Activated CD4-positive, alpha-beta T cell treated with anti-CD3 and anti-CD28 coated beads for 4 hours (primary cell): ENCODE data around the gene SFTPA1.
"Not testable (repeated sequence)": the region's sequence is repeated elsewhere in the genome, so short reads cannot be mapped to it uniquely, and the experiment has no call there.

ENCODE experiments used
- DNase-seq, 2 donors: peaks; one replicate each; pipeline ENCODE4 v3.0.0-alpha.2; 2020

The SFTPA1 gene

DNA sequence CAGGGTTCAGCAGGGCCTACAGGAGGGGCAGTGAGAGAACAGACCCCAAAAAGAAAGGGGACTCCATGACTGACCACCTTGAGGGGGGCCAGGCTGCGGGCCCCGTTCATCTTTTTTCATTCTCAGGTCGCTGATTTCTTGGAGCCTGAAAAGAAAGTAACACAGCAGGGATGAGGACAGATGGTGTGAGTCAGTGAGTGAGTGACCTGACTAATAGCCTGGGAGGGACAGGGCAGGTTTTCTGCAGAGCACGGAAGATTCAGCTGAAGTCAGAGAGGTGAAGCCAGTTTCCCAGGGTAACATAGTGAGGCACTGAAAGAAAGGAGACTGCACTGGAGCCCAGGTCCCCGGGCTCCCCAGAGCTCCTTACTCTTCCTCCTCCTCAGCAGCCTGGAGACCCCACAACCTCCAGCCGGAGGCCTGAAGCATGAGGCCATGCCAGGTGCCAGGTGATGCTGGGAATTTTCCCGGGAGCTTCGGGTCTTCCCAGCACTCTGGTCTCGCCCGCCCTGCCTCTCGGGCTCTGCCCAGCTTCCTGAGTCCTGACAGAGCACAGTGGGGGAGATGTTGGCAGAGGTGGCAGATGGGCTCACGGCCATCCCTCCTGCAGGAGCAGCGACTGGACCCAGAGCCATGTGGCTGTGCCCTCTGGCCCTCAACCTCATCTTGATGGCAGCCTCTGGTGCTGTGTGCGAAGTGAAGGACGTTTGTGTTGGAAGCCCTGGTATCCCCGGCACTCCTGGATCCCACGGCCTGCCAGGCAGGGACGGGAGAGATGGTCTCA is 646 bp downstream of the SFTPA1 start:
- not testable (repeated sequence) for DNase-seq

DNA sequence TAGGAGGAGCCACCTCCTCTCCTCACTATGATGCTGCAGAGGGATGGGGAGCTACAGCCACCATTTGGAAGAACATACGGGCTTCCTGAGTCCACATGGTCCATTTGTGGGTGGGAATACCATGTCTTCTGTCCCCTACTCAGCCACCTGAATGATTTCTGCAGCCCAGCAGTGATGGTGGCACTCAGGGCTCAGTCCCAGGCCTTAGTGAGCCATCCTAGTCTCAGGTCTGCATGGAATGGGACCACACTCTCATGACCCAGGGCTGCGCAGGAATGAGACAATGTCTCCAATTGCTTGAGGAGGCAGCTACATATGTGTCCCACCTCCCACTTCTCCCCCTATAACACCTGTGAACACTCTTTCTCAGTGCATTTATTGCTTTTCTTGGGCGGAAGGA is 4.8 kb downstream of the SFTPA1 start:
- no peak for DNase-seq

DNA sequence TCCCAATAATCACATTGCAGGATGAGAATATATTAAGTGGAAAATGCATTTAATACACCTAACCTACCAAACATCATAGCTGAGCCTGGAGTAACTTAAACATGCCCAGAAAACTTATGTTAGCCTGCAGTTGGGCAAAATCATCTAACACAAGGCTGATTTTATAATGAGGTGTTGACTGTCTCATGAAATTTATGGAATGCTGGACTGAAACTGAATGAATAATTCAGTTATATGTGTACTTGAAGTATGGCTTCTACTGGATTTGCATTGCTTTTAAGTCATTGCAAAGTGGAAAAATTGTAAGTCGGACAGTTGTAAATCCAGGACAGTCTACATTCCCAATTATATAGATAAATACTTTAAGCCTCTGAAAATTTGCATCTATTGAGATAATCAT is 5.4 kb downstream of the SFTPA1 start:
- DNase-seq = no peak

DNA sequence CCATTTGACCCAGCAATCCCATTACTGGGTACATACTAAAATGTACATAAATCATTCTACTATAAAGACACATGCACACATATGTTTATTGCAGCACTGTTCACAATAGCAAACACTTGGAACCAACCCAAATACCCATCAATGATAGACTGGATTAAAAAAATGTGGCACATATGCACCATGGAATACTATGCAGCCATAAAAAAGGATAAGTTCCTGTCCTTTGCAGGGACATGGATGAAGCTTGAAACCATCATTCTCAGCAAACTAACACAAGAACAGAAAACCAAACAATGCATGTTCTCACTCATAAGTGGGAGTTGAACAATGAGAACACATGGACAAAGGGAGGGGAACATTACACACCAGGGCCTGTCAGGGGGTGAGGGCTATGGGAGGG is 12.9 kb downstream of the SFTPA1 start:
- not testable (repeated sequence) for DNase-seq

DNA sequence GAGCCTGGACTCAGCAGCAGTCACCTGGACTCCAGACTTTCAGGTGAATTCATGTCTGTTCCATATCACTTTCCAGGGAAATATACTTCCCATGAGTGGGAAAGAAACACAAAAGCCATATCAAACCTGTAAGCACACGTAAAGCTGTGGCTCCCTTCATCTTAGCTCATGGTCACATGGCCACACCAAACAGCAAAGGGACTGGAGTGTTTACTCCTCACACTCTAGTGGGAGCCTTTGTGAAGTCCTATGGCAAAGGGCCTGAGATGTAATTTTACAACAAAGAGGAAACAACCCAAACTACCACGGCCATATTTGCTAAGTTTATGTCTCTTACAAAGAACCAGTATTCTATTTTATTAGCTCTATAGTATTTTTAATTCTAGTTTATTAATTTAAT is 16.3 kb downstream of the SFTPA1 start:
- DNase-seq = no peak

DNA sequence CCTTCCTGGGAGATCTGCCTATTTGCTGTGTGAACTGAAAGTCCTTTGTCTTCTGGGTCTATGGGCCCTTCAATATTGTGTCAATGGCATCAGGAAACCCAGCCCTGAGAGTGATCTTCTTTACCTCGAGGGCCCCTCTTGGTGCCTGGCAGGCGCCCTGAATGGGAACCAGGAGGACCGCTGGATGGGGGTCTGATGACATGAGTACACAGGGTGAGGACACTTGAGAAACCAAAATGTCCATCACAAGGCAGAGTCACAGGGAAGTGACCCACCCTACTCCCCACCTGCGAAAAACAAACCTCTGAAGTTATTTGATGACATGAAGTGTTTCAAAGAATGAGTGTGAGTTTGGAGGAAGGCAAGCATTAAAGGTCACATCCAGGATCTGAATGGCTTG is 17.3 kb downstream of the SFTPA1 start:
- no peak for DNase-seq

DNA sequence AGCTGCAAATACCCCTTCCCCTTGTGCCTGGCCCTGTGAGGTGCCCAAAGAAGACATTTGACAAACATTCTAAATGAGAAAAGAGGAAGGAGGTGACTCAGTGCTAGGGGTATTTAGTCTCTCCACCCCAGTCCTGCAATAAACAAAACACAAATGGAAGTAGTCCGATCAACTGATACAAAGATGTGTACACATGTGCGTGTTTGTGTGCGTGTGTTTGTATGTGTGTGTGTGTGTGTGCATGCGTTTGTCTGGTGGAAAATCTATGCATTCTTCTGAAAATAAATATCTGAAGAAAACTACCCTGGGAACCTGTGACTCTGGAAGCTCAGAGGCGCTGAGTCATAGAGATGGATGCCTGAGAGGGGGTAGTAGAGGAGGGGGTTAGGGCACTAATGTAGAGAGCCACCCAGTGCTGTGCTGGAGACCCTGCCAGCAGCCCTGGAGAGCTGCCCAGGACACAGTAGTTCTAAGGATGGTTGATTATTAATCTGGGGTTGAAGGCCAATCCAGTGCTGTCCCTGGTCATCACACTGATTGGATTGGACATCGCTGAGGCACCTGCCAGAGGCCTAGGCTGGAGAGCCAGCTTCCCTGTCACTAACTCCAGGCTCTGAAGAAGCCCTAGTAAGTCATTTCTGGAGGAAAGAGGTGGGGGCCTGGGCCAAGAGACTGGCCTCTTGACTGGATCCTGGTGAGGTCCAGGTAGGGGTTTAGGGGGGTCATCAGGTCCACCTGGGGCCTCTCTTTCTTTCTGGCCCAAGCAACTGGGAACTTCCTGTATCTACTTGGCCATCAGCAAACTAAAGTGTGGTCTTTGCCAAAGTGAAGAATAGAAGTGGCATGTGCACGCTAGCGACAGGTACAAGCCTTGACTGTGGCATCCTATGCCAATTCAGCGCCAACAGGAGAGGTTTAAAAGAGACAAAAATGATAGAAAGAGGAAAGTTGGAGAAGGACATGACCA is 18.5 kb downstream of the SFTPA1 start:
- DNase-seq = no peak

DNA sequence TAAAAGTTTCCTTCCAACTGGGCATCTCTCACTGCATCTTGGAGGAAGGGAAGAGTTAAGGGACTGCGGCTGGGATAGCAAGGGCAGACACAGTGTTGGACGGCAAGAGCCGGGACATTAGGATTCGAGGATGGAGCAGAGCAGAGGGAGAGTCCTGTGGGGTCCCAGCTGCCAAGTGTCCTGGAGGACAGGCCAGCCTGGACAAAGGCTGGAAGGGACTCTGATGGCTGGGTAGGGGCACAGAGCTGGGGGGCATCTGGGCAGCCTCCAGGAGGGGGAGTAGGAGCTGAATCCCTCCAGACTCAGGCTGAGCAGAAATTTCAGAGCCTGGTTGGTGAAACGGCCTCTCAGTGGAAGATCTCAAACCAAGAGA is 19.2 kb downstream of the SFTPA1 start:
- no peak for DNase-seq

DNA sequence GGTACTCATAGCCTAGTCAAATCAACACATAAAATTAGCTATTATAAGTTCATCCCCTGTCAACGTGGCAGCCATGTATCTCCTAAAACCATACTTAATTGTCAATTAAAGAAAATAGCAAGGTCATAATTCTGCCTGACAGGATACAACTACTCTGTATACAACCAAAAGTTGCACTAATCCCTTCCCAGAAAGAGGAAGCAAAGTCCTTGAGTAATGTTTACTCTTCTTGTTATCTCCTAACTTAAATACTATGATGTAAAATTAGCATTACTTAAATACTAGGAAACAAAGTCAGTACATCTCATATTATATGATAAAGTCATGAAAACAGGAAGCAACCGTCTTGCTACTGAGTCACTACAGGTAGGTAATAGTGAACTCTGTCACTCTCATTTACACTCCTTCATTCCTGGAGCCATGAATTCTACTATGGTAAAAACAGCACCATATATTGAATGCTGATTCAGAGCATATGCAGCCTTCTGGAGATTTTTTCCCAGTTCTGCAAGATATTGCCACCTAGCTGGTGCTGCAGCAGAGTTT is 26.0 kb downstream of the SFTPA1 start:
- DNase-seq = not testable (repeated sequence)

DNA sequence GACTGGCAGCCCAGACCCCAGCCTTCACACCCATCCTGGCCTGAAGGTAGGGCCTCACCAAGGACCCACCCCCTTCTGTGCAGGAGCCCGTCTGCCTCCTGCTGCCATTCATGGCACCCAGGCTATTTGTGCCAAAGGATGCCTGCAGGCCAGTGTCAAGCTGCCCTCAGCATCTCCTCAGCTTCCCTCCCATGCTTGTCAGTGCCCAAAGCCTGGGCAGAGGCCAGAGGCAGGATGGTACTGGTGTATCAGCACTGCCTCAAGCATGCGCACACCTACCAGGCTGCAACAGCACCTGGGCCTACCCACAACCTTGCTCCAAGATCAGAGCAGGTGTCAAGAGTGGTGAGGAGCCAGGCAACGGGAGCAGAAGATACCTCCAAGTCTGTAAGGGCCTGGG is 27.6 kb downstream of the SFTPA1 start:
- no peak for DNase-seq

DNA sequence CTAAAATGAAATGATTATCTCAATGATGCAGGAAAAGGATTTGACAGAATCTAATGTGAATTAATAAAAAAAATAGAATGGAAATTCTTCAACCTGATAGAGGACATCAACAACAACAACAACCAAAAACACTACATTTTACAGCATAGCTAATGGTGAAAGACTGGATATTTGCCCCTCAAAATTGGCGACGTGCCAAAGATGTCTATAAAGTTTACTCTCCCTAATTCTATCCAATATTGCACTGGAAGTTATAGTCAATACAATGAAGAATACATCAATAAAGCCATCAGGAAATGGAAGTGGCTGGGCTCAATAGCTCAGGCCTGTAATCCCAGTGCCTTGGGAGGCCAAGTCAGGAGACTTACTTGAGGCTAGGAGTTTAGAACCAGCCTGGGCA is 42.0 kb downstream of the SFTPA1 start:
- not testable (repeated sequence) for DNase-seq

DNA sequence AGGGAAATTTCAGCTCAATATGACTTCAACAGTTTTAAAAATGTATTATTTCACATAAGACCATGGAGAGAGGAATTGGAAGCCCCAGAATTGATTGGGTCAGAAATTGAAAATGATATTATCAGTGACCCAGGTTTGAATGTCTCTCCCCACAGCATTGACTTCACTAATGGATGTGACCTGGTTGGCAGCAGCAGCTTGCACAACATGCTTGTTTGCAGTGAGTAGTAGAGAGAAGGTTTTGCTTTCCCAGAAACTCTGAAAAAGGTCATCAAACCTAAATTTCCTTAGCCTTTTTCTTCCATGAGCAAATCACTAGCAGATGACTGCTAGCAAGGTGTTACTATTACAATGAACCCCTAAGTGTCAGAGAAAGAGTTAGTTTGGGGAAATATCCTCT is 52.5 kb downstream of the SFTPA1 start:
- DNase-seq = not testable (repeated sequence)

DNA sequence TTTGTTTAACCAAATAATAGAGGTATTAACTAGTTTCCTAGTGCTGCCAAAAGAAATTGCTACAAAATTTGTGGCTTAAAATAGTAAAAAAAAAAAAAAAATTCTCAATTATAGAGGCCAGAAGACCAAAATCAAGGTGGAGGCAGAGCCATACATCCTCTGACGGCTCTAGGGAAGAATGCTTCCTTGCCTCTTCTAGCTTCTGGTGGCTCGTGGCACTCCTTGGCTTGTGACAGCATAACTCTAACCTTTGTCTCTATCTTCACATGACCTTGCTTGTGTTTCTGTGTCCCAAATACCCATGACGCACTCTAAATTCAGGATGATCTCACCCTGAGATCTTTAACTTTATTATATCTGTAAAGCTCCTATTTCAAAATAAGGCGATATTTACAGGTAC is 53.9 kb downstream of the SFTPA1 start:
- DNase-seq = not testable (repeated sequence)
